D341Med (cell line): ENCODE results near the gene TMEM204.

Experiments
- DNase-seq: peaks from one replicate; pipeline ENCODE4 v3.0.0; 2012; ENCODE audit warnings: low spot score

TMEM204 gene

DNA sequence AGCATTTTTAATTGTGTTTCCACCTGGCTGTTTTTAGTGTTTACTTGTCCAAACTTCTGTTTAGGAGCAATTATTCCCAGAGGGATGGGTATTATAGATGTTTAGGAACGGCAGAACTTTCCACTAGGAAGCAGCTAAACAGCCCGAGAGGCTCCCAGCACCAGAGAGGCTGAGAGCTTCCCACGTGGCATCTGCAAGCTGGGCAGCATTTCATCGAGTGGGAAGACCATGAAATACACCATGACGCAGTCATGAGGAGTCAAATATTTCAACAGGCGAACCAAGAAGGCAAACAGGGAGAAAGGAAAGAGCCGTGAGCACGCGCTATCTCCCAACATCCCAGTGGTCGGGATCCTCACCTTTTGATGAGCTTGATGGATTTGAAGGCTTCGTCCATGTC lies 24.1 kb downstream of the TMEM204 start:
- no peak for DNase-seq

- no peak for DNase-seq
These were observed 26.0 kb downstream of the TMEM204 start for GRCh38 chr16:1559446-1559975.

- no peak for DNase-seq
These were observed 26.7 kb downstream of the TMEM204 start for GRCh38 chr16:1560153-1560552.

DNA sequence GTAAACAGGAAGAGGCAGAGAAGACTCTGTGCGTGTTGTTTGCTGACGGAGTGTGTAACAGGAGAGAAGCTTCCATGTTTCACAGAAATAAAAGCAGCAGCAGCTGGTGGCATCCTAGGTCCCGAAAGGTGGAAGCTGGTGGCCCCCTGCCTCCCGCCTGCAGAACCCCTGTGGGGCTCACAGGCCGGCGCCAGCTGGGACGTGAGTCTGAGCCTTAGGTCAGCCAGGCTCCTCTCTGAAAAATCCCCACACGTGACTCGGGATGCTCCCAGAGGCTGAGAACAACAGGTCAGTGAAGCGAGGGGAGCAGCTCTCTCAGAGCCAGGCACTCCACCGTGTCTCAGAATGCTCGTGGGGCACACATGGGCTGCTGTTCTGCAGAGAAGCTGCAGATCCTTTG lies 27.4 kb downstream of the TMEM204 start:
- no peak for DNase-seq

GRCh38 chr16:1561266-1561665 lies 27.8 kb downstream of the TMEM204 start:
- DNase-seq: no peak

GRCh38 chr16:1561836-1562235 lies 28.4 kb downstream of the TMEM204 start:
- DNase-seq: no peak

- no peak for DNase-seq
These were observed 30.3 kb downstream of the TMEM204 start for GRCh38 chr16:1563786-1564185.

- DNase-seq: peak; percentile 57
These were observed 30.9 kb downstream of the TMEM204 start for GRCh38 chr16:1564325-1564724.

- DNase-seq: no peak
These were observed 31.8 kb downstream of the TMEM204 start for GRCh38 chr16:1565083-1565805.

GRCh38 chr16:1567988-1568387 lies 34.5 kb downstream of the TMEM204 start:
- DNase-seq: no peak

GRCh38 chr16:1571012-1571671 lies 37.7 kb downstream of the TMEM204 start:
- DNase-seq: no peak

DNA sequence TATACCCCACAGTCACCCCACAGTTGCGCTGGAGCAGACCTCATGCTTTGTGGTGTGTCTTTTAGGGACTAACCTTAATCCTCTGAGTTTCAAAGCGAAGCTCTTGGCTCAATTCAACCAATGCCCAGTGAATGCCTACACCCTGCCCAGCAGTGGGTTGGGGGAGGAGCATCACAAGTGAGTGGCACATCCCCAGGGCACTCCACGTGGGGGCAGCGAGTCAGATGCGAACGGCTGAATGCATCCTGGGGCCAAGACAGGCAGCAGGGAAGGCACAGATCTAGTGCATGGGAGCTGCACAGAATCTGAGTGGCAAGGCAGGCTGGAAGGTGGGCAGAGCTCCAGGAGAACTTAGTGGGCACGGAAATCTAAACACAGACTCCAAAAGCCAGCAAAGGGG lies 39.2 kb downstream of the TMEM204 start:
- no peak for DNase-seq

DNA sequence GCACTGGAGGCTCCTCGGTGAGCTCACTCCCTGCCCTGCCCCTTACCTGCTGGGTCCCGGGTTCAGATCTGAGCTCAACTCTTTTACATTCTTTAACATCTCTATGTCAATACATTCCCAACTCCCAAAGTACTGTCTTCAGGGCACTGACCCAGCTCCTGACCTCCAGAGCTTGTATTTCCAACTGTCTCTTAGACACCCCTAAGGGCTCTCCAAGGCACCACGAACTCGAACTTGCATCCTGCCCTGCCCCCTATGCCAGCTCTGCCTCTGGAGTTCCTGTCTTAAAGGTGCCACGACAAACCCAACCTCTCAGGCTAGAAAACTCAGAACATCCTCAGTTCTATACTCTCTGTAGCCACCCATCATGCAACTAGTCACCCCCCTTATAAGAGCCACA lies 39.8 kb downstream of the TMEM204 start:
- DNase-seq: no peak

DNA sequence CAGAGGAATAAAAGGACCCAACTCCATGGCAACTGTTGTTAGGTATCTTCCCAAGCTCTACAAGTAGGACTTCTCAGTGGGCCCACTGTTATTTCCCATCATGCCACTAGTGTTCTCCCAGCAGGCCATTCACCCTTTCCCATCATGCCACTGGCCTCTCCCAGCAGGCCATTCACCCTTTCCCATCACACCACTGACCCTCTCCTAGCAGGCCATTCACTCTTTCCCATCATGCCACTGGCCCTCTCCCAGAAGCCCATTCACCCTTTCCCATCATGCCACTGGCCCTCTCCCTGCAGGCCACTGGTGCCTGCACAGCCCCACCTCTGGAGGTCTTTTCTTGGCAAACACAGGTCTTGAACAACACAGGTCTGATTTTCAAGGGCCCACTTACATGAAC lies 42.1 kb downstream of the TMEM204 start:
- DNase-seq: no peak

- DNase-seq: no peak
These were observed 45.7 kb downstream of the TMEM204 start for GRCh38 chr16:1579214-1579613.

DNA sequence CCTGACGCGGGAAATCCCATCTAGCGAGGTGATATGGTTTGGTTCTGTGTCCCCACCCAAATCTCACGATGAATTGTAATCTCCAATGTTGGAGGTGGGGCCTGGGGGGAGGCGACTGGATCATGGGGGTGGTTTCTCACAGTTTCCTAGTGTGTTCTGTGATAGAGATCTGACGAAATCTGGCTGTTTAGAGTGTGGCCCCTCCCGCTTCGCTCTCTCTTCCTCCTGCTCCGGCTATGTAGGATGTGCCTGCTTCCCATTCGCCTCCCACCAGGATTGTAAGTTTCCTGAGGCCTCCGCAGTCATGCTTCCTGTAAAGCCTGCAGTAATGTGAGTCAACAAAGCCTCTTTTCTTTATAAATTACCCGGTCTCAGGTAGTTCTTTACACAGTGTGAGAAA lies 46.8 kb downstream of the TMEM204 start:
- no peak for DNase-seq

DNA sequence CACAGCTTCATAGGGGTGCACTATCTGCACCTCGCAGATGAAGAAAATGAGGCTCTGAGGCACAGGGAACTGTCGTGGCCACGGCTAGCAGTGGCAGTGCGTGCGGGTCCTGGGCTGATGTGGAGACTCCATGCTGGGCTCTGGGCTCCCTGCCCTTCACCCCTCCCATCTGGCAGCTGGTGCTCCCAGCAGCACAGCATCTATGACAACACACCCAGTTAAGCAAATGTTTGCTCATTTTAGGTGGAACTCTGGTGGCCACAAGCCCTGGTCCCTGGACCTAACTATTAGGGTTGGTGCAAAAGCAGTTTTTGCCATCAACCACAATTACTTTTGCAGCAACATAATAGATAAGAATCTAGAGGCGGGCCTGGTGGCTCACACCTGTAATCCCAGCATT lies 47.5 kb downstream of the TMEM204 start:
- DNase-seq: no peak

GRCh38 chr16:1581804-1582203 lies 48.3 kb downstream of the TMEM204 start:
- no peak for DNase-seq

GRCh38 chr16:1583180-1583579 lies 49.7 kb downstream of the TMEM204 start:
- no peak for DNase-seq

- DNase-seq: no peak
These were observed 51.5 kb downstream of the TMEM204 start for GRCh38 chr16:1584926-1585484.

- no peak for DNase-seq
These were observed 56.9 kb downstream of the TMEM204 start for GRCh38 chr16:1590366-1590765.

- no peak for DNase-seq
These were observed 57.7 kb downstream of the TMEM204 start for GRCh38 chr16:1590930-1591705.

- DNase-seq: peak; percentile 10
These were observed 59.0 kb downstream of the TMEM204 start for GRCh38 chr16:1592446-1592845.
